Activated CD4-positive, alpha-beta T cell treated with anti-CD3 and anti-CD28 coated beads, Interleukin-2, amount 50 U/mL, for 1 hour (primary cell): Measurements from ENCODE around the gene SCYGR6.
"Not testable (repeated sequence)": the region's sequence is repeated elsewhere in the genome, so short reads cannot be mapped to it uniquely, and the experiment has no call there.

Source experiments
- DNase-seq: peaks from one replicate; pipeline ENCODE4 v3.0.0-alpha.2; 2020

Gene SCYGR6, protein sequence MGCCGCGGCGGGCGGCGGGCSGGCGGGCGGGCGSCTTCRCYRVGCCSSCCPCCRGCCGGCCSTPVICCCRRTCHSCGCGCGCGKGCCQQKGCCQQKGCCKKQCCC

DNA sequence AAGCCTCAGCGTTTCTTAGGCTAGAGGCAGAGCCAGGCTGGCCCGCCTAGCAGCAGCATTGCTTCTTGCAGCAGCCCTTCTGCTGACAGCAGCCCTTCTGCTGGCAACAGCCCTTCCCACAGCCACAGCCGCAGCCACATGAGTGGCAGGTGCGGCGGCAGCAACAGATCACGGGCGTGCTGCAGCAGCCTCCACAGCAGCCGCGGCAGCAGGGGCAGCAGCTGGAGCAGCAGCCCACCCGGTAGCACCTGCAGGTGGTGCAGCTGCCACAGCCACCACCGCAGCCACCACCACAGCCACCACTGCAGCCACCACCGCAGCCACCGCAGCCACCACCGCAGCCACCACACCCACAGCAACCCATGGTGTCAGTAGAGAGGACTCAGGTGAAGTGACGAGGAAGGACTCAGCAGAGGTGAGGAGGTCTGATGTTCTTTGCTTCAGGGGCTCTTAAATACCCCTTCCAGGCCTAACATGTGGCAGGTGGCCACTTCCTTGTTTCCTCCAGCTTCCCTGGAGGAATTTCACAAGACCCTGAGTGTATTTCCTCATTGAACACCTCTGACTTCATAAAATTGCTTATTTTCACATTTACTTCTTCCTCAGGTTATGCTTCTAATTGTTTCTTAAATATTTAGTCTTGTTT lies at the start of gene SCYGR6:
Gene SCYGR6, minus strand, starts transcription at position 364 of the 646 bp plus-strand sequence. Its CDS starts 0 bp downstream, at position 364.
- no peak for DNase-seq

DNA sequence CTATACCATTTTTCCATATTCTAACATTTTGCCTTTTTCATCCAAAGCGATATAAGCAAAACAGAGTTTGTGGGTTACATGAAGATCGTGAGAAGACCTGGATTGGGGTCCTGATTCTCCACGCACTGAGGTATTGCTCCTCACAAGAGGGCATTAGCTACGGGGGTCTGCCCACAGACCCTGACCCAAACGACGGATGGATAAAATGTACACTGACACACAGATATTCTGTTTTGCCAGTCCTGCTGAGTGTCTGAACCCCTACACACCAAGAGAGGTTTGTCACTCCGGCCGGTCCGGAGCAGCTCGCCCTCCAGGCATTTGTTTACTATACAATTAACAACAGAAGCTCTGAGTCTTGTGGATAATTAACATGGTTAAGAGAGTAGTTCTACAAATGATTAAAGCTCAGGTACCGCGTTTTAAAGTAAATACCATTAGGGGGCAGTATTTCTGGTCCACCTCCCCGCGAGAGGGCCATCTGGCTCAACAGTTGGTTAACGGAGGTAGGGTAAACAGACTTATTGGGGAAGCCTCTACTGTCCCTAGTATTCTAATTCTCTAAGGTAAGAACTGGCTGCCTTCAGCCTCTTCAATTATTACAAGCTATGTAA lies 49.6 kb upstream of the SCYGR6 start:
- no peak for DNase-seq

DNA sequence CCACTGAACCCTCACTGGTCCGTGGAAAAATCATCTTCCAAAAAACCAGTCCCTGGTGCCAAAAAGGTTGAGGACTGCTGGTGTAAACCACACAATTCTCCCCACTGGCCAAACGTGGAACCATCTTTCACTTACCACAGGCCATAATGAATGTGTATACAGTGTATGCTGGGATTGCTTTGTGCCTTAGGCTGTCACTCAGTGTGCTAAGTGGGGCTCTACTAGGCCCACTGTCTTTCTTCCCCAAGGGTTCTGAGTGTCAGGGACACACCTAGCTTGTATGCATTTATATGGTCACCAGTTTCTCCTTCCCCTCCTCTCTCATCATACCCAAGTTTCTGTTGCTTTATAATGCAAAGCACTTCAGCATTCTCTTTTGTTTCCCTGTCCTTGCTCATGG lies 48.4 kb upstream of the SCYGR6 start:
- no peak for DNase-seq

DNA sequence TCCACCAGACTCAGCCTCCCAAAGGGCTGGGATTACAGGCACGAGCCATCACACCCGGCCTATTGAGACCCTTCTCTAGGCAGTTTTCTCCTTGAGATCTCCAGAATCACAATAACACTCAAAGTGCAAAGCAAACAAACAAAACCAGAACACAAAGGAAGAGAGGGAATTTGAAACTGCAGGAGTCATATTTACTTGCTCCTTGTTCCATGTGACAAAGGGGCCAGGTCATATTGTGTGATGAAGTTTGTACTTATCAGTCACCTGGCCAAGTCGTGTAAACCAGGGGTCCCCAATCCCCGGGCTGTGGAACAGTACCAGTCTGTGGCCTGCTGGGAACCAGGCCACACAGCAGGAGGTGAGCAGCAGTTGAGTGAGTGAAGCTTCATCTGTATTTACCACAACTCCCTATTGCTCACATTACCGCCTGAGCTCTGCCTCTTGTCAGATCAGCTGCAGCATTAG lies 47.7 kb upstream of the SCYGR6 start:
- no peak for DNase-seq

DNA sequence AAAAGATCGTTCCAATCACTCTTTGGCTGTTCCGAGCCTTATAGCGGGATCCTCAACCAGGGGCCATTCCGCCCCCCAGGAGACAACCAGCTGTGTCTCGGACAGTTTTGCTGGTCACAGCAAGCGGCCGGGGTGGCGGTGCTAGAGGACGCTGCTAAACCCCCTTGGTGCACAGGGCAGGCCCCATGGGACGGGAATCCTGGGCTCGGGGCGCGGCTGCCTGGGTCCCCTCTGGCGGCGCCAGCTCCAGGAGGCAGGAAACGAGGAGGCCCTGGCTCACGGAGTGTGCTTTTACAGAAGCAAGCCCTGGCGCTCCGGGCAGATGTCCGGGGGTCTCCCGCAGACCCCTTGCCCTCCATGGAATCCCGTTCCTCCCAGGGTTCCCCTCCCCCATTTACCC lies 43.3 kb upstream of the SCYGR6 start:
- DNase-seq = no peak

DNA sequence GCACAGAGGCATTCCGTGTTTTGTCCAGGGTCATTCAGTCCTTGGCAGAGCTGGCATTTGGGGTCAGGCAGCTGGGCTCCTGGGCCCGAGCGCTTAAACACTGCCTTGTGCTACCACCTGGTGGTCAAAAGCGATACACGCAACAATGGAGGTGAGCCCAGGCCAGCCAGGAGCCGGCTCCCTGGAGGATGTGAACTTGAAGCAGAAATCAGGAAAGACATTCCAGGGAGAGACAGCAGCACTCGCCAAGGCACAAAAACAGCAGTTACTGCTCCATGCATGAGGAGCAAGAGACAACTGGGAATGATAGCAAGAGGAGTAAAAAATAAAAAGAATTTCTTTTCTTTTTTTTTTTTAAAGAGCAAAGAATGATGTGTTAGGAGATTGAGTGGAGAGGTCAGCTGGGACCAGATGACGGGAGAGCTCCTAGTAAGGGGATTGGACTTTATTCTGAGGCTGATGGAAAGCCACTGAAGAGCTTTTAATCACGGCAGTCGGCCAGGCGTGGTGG lies 41.9 kb upstream of the SCYGR6 start:
- peak; percentile 55 for DNase-seq

DNA sequence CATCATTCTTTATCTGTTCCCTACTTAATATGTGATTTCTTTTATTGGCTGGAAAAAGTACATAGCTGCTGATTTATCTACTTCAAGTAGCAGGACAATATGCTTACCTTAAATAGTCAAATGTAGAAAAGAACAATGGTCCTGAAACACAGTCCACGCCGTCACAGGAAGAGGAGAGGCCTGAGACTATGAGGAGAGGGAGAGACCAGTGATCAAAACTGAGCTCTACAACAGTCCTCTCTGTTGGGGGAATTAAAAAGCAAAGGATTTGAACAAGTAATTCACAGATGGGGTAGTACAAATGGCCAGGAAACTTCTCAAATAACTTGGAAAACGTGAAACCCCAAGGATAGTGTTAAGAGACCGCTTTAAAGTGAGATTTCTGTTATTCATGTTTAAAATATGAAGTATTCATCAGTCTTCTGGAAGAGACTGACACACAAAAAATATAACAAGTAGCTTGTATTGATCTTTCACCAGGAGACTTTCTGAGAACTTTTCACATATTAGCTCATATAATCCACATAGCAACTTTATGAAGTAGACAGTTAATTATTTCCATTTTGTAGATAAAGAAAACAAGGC lies 41.3 kb upstream of the SCYGR6 start:
- no peak for DNase-seq

DNA sequence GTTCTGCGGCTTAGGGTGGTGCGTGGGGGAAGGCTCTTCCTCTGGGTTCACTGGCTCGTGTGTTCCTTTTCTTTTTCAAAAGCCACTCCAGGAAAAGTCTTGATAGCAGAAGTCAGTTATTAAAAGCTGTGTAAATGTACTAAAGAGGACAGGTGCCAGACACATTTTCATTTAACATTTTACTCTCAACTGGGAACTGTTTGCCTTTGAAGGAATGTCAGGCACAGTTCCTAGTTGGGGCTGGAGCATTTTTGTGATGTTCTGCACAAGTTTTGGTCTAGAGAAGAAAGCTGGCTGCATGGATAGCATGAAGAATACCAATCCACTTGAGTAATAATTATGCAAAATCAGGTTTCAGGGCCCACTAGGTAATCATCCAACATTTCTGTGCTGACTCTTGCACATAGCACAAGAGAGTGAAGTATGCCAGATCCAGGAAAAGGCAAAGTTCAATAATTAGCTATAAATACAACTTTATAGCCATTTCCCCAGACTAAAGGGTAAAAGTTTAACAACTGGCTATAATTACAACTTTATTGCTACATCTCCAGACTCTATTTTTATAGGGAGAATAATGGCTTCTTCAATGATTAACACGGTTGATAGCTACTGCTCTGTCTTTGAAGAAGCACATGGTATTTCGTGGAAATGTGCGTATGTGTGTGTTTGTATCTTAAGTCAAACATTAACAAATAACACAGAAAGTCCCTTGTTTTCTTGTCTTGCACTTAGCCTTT lies 37.4 kb upstream of the SCYGR6 start:
- DNase-seq = no peak

DNA sequence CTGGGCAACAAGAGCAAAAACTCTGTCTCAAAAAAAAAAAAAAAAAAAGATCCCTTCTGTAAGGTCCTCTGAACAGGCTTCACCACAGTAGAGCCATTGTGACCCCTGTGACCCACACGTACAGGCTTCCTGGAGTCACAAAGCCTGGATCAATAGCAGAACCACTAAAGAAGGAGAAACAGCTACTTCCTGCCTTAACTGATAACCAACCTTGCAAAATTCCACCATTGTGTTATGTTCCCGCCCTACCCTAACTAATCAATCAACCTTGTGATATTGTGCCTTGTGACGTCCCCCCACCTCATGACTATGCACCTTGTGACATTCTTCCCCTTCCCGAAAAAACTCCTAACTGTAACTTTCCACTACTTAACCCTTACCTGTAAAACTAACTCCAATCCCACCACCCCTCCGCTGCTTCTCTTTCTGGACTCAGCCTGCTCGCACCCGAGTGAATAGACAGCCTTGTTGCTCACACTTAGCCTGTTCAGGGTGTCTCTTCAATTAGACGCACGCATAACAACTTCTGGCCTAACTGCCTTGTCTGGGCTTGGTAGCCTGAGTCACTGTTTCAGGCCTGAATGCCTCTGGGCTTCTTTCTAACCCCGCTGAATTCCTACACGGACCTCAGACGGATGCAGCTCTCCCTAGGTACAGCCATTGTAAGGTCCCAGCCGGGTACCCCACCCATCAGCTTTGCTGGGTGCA lies 35.0 kb upstream of the SCYGR6 start:
- DNase-seq = no peak

DNA sequence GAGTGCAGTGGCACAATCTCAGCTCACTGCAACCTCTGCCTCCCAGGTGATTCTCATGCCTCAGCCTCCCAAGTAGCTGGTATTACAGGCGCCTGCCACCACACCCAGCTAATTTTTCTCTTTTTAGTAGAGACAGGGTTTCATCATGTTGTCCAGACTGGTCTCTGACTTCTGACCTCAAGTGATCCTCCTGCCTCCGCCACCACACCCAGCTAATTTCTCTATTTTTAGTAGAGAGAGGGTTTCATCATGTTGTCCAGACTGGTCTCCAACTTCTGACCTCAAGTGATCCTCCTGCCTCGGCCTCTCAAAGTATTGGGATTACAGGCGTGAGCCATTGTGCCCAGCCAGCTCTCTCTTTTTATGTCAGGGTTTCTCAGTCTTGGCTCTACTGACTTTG lies 31.7 kb upstream of the SCYGR6 start:
- DNase-seq = not testable (repeated sequence)

DNA sequence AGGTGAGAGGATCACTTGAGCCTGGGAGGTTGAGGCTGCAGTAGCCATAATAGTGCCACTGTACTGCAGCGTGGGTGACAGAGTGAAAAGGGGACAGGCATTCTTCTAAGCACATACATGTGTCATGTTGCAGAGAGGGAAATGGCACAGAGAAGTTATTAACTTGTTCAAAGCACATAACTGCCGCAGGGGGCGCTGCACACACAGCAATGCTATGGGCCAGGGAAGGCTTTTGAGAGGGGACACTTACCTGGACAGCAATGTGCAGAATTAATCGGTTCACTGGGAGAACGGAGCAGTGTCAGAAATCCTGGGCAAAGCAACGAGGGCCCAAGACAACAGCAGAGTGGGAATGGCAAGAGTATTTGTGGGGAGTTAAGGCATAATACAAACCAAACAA lies 23.5 kb upstream of the SCYGR6 start:
- DNase-seq = no peak

DNA sequence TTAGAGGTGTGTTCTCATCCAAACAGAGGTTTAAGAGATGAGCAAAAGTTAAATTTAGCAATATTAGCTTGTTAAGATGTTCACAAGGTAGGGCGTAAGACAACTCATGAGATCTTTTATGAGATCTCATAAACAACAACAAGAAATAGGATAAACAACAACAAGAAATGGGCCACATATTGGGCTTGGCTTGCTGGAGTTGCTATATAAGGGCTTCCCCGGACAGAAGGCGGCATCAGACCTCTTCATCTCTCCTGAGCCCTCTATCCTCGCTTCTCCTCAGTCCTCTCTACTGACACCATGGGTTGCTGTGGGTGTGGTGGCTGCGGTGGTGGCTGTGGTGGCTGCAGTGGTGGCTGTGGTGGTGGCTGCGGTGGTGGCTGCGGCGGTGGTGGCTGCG lies 21.0 kb upstream of the SCYGR6 start, which contains the start of gene SCYGR8:
Gene SCYGR8, plus strand, starts transcription at position 301 of the 400 bp plus-strand sequence. Its CDS starts 0 bp downstream, at position 301.
- no peak for DNase-seq

DNA sequence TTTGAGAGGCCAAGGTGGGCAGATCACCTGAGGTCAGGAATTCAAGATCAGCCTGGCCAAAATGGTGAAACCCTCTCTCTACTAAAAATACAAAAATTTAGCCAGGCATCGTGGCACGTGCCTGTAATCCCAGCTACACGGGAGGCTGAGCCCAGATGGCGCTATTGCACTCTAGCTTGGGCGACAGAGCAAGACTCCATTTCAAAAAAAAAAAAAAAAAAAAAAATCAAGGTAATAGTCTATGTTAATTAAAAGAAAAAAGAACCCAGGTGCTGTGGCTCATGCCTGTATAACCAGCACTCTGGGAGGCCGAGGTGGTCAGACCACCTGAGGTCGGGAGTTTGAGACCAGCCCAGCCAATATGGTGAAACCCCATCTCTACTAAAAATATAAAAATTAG lies 16.1 kb upstream of the SCYGR6 start:
- not testable (repeated sequence) for DNase-seq

DNA sequence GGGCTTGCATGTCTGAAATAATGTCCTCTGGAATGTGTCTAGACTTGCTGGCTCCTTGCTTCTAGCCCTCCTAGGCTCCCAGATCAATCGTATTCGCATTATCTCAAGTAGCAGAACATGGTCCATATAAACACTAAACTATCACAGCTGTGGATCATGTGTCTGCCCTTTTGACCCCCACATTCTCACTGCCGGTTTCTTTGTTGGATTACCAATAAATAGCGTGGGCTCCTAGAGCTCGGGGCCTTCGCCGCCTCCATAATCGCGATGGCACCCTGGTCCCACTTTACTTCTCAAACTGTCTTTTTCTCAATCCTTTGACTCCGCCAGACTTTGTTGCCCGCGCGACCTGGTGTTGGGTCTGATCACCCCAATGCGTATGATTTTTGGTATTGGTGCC lies 14.8 kb upstream of the SCYGR6 start:
- DNase-seq = no peak

DNA sequence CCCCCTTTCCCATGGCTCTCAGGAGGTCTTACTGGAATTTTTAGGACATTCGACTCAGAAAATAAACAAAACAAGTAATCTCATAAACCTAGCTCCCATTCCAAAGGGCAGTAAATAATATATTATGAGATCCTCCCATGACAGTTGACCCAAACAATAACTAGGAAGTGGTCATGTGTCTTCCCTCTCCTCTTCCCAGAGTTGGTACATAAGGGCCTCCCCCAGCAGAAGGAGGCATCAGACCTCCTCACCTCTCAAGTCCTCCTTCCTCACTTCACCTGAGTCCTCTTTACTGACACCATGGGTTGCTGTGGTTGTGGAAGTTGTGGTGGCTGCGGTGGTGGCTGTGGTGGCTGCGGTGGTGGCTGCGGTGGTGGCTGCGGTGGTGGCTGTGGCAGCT lies 3.5 kb upstream of the SCYGR6 start, which contains the start of gene SCYGR7:
Gene SCYGR7, plus strand, starts transcription at position 301 of the 400 bp plus-strand sequence. Its CDS starts 0 bp downstream, at position 301.
- no peak for DNase-seq

DNA sequence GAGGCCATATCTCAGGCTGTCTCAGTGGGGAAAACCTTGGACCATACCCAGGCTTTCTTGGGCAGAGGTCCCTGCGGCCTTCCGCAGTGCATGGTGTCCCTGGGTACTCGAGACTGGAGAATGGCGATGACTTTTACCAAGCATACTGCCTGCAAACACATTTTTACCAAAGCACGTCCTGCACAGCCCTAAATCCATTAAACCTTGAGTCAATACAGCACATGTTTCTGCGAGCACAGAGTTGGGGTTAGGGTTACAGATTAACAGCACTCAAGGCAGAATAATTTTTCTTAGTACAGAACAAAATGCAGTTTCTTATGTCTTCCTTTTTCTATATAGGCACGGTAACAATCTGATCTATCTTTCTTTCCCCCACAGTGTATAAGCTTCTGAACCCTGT lies 1.7 kb downstream of the SCYGR6 start:
- DNase-seq = not testable (repeated sequence)

DNA sequence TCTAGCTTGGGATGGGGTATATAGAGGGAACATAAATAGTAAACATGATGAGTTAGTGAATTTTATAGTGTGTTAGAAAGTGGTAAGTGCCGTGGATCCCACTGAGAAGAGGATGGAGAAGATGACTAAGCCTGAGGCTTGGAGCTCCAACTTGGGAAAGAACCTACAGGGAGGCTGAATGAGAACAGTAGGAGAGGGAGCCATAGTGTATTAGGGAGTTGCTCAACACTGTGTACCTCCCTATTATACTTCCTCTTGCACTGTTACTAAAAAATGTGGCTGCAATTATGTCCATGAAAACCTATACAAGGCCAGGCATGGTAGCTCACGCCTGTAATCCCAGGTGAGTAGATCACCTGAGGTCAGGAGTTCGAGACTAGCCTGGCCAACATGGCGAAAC lies 3.9 kb downstream of the SCYGR6 start:
- DNase-seq = no peak

DNA sequence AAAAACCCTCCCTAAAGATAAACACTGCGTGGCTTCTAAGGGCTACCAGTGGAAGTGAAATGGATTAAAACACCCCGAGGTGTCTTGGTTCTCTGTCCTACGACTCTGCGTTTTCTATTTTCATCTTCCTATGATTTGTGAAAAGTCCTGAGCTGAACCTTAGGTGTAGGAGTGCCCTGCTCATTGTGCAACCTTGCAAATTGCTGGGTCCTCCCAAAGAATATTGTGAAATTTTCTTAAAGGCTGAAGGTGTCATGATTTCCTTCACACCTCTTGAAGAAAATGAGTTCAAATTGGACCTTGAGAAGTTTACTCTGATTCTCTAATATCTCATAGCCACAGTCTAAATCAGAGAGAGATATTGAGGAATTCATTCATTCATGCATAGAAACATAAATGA lies 4.9 kb downstream of the SCYGR6 start:
- no peak for DNase-seq

DNA sequence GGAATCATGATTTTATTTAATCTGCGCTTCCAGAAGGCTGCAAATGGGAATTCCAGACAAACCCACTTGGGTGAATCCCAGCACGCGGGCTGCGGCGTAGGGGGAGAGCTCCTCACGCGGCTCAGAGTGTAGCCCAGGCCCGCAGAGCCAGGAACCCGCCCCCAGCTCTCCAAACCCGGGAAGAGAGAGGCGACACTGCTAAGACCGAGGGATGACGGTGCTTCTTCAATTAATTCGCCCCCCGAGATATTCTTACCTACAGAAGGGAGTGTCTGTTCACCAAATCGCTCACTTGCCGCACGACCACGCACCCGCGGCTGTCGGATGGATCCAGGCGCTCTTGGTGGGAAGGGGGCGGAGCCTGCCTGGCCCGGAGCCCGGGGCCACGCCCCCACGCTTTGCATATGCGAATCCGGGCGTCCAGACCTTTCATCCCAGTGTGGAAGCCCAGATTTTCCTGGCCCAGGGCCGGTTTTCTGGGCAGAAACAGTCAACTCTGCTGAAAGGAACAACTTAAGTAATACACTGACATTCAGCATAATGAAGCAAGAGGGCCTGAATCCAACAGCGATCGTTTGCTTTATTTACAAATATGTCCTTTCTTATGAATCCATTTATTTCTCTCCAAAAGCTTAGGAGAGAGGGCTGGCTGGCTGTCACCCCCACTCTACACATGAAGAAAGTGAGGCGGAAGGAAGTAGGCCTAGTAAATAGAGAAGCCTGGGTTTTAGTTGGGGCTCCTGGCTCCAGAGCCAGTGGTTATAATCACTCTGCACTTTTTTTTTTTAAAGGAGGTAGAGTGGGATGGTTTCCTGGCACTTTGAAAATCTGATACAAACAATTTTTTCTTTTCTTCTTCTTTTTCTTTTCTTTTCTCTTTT lies 6.6 kb downstream of the SCYGR6 start, which contains the start of gene SLC19A3:
Gene SLC19A3, minus strand, starts transcription at position 342 of the 881 bp plus-strand sequence. CDS start 15,710 bp downstream, outside the sequence.
- DNase-seq = no peak

DNA sequence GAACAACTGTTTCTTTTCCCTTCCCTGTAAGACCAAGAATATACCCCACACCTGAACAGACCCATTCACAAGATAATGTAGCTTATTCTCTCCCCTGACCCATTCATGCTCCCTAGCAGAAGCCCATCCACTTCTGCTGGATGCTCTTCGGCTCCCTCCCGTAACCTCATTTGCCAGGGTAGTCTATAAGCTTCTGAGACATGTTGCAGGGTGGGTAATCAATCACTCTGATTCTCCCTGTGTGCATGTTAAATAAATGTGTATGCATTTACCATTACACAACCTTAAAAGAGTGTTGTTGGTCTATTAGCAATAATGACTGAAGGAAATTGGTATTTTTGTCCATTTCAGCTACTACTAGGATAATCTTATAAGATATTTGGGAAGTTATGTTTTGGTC lies 8.1 kb downstream of the SCYGR6 start:
- DNase-seq = no peak

DNA sequence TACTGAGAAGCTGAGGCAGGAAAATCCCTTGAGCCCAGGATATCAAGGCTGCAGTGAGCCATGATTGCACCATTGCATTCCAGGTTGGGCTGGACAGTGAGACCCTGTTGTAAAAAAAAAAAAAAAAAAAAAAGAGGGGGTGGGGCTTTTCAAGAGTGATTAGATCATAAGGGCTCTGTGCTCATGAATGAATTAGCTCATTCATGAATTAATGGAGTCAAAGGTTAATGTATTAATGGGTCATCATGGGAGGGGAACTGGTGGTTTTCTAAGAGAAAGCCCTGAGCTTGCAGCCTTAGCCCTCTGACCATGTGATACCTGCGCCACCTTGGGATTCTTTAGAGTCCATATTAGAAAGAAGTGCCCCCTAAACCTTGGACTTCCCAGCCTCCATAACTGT lies 11.3 kb downstream of the SCYGR6 start:
- DNase-seq = no peak
